ENCODE data around the gene WT1. TPM values are rescaled to one million over a fixed set of nuclear protein-coding genes. Genes with fewer than 3 reads are reported as not detected.

Gene WT1
- total and polyA plus RNA-seq, 2 of the 8 experiments (the other 6 are each of a cell fraction or from before 2014, with no cell fraction given) = 0.05 to 0.17 TPM

GRCh38 chr11:32358729-32359128 is 76.6 kb downstream of the WT1 start (continued):
- TF ChIP-seq CHD7 (IDR thresholded peaks at IDR 0.05; ENCODE audit: insufficient replicate concordance, low read length) = no peak
- no peak for TF ChIP-seq SIRT6 (IDR thresholded peaks at IDR 0.05; ENCODE audit: low read length)
- TF ChIP-seq PHF8 (conservative IDR thresholded peaks at IDR 0.05; ENCODE audit: low read depth, low read length) = no peak
- TF ChIP-seq SIN3A (conservative IDR thresholded peaks at IDR 0.05 in 1 of 2, IDR thresholded peaks at IDR 0.05 in 1 of 2; ENCODE audit: low read depth in 1 of 2, low read length in 2 of 2) = no peak
- no peak for TF ChIP-seq SP2 (IDR thresholded peaks at IDR 0.05; ENCODE audit: low read length)
- TF ChIP-seq RXRA (IDR thresholded peaks at IDR 0.05; ENCODE audit: insufficient read depth, low read depth, low read length) = no peak
- TF ChIP-seq ATF3 (IDR thresholded peaks at IDR 0.05; ENCODE audit: insufficient read depth, low read depth, low read length) = no peak
- TF ChIP-seq RNF2 (IDR thresholded peaks at IDR 0.05; ENCODE audit: borderline replicate concordance, low read depth, low read length, missing control alignments, poor library complexity, severe bottlenecking) = no peak
- TF ChIP-seq NANOG (IDR thresholded peaks at IDR 0.05; ENCODE audit: insufficient read depth, low read depth, low read length, poor library complexity, severe bottlenecking) = no peak
- no peak for TF ChIP-seq SIX5 (IDR thresholded peaks at IDR 0.05; ENCODE audit: low read depth, low read length)
- no peak for TF ChIP-seq TBP (IDR thresholded peaks at IDR 0.05; ENCODE audit: low read depth, low read length)

Data from H1 (cell line).